Thymus (tissue), 11 donors: ENCODE data around the gene PARP3. TPM values are rescaled to one million over a fixed set of nuclear protein-coding genes. Genes with fewer than 3 reads are reported as not detected.

Source experiments
- DNase-seq, 9 donors: peaks; one replicate each; pipeline ENCODE4 v3.0.0-alpha.2; 2013; ENCODE audit warnings: low spot score in 9 of 9, low read depth in 6 of 9, missing footprints in 1 of 9
- H3K27ac ChIP-seq, 2 donors: one replicate each; pipeline ENCODE4 v1.5.1; 2013; ENCODE audit warnings: control low read depth in 1 of 2, low read depth in 1 of 2, low read length in 1 of 2, mild to moderate bottlenecking in 1 of 2, moderate library complexity in 1 of 2
- H3K27me3 ChIP-seq, 2 donors: one replicate each; pipeline ENCODE4 v1.5.1; 2013; ENCODE audit warnings: low read length in 1 of 2; ENCODE audit not compliant: control insufficient read depth in 2 of 2, insufficient read depth in 1 of 2
- H3K36me3 ChIP-seq, 2 donors: one replicate each; pipeline ENCODE4 v1.5.1; 2013; ENCODE audit warnings: low read length in 1 of 2, mild to moderate bottlenecking in 1 of 2, moderate library complexity in 1 of 2; ENCODE audit not compliant: control insufficient read depth in 2 of 2, insufficient read depth in 2 of 2
- H3K4me1 ChIP-seq, 2 donors: one replicate each; pipeline ENCODE4 v1.5.1; 2013; ENCODE audit warnings: low read length in 2 of 2; ENCODE audit not compliant: control insufficient read depth in 2 of 2, insufficient read depth in 2 of 2
- H3K4me3 ChIP-seq, 2 donors: one replicate each; pipeline ENCODE4 v1.5.1; 2013; ENCODE audit warnings: low read length in 2 of 2, control low read depth in 1 of 2, mild to moderate bottlenecking in 1 of 2
- H3K9me3 ChIP-seq, 2 donors: one replicate each; pipeline ENCODE4 v1.5.1; 2013; ENCODE audit warnings: low read length in 1 of 2, mild to moderate bottlenecking in 1 of 2; ENCODE audit not compliant: control insufficient read depth in 2 of 2, insufficient read depth in 1 of 2
- WGBS: extraction: QIAGEN DNeasy Blood & Tissue Kit; methylation state at CpG from one replicate; pipeline ENCODE4 v1.1.7; 2013; 5-methylcytosine and 5-hydroxymethylcytosine counted together
- polyA plus RNA-seq: library from polyadenylated mRNA; stranded (reverse); fragments of 200-250 nt; gene quantifications from one replicate; pipeline ENCODE4 v1.2.3, GENCODE V29; 2013
- total RNA-seq: library from RNA; stranded (reverse); fragments of 120-200 nt; gene quantifications from one replicate; pipeline ENCODE4 v1.2.4, GENCODE V29; 2013
- donor health status: healthy.

Gene PARP3
- total and polyA plus RNA-seq, 2 donors: 8.0 to 11.2 TPM

- no peak for DNase-seq
- H3K4me3 ChIP-seq: no peak overlapping the region
- H3K27ac ChIP-seq: no peak overlapping the region
- no peaks in the 10 kb centered on the region for H3K4me1 ChIP-seq
- no peaks in the 10 kb centered on the region for H3K27me3 ChIP-seq
- peaks cover 36 to 42% of the 10 kb centered on the region in 2 donors for H3K36me3 ChIP-seq
- WGBS: 98% methylated on average over 15 of the region's 15 CpGs
- H3K9me3 ChIP-seq: no peaks in the 10 kb centered on the region
These were observed 9.4 kb upstream of the PARP3 start for GRCh38 chr3:51932471-51933370.

GRCh38 chr3:51933471-51934138, 8.6 kb upstream of the PARP3 start:
- Histone ChIP-seq H3K36me3 (peaks cover 36 to 47% of the 10 kb centered on the region in 2 donors), H3K27me3 (no peaks in the 10 kb centered on the region), H3K4me1 (no peaks in the 10 kb centered on the region), H3K4me3 (no peak overlapping the region), H3K9me3 (no peaks in the 10 kb centered on the region), H3K27ac (no peak overlapping the region)
- 98% methylated on average over 13 of the region's 13 CpGs for WGBS
- DNase-seq: no peak

- Histone ChIP-seq H3K4me3 (no peak overlapping the region), H3K9me3 (no peaks in the 10 kb centered on the region), H3K27me3 (no peaks in the 10 kb centered on the region), H3K36me3 (peaks cover 36 to 50% of the 10 kb centered on the region in 2 donors), H3K4me1 (no peaks in the 10 kb centered on the region), H3K27ac (no peak overlapping the region)
- DNase-seq: no peak
- WGBS: 99% methylated on average over 11 of the region's 11 CpGs
These were observed 7.9 kb upstream of the PARP3 start for GRCh38 chr3:51934139-51934850.

- Histone ChIP-seq H3K4me3 (no peak overlapping the region), H3K27ac (no peak overlapping the region), H3K9me3 (no peaks in the 10 kb centered on the region), H3K27me3 (no peaks in the 10 kb centered on the region), H3K4me1 (no peaks in the 10 kb centered on the region), H3K36me3 (peaks cover 36 to 50% of the 10 kb centered on the region in 2 donors)
- 98% methylated on average over 28 of the region's 28 CpGs for WGBS
- DNase-seq: no peak
These were observed 6.9 kb upstream of the PARP3 start for GRCh38 chr3:51934991-51935885.

- DNase-seq: no peak
- Histone ChIP-seq H3K27ac (no peak overlapping the region), H3K36me3 (peaks cover 36 to 50% of the 10 kb centered on the region in 2 donors), H3K9me3 (no peaks in the 10 kb centered on the region), H3K4me1 (peaks cover 2 to 4% of the 10 kb centered on the region in 2 donors), H3K27me3 (no peaks in the 10 kb centered on the region), H3K4me3 (no peak overlapping the region)
- 98% methylated on average over 25 of the region's 25 CpGs for WGBS
These were observed 6.0 kb upstream of the PARP3 start for GRCh38 chr3:51935886-51936755.

GRCh38 chr3:51937014-51937413, 5.1 kb upstream of the PARP3 start:
- no peak for DNase-seq
- WGBS: 97% methylated on average over 9 of the region's 9 CpGs
- Histone ChIP-seq H3K4me1 (peaks cover 7 to 9% of the 10 kb centered on the region in 2 donors), H3K27ac (no peak overlapping the region), H3K36me3 (peaks cover 36 to 50% of the 10 kb centered on the region in 2 donors), H3K4me3 (no peak overlapping the region), H3K9me3 (no peaks in the 10 kb centered on the region), H3K27me3 (no peaks in the 10 kb centered on the region)

GRCh38 chr3:51937611-51938450, 4.3 kb upstream of the PARP3 start:
- H3K36me3 ChIP-seq: peaks cover 34 to 47% of the 10 kb centered on the region in 2 donors
- 85% methylated on average over 13 of the region's 13 CpGs for WGBS
- no peak overlapping the region for H3K27ac ChIP-seq
- H3K9me3 ChIP-seq: no peaks in the 10 kb centered on the region
- H3K27me3 ChIP-seq: no peaks in the 10 kb centered on the region
- peaks cover 11 to 16% of the 10 kb centered on the region in 2 donors for H3K4me1 ChIP-seq
- H3K4me3 ChIP-seq: no peak overlapping the region
- no peak for DNase-seq
